ENCODE results near the gene FLG. TPM values are rescaled to one million over a fixed set of nuclear protein-coding genes. Genes with fewer than 3 reads are reported as not detected.
A peak's percentile ranks its signal among the peaks of the same experiment; 100 is the strongest.

Gene FLG
- 1 to 10 TPM in 1 of 5 donors, under 1 TPM in 1, not detected in 3; under 0.01 to 2.7 TPM for total RNA-seq
- polyA plus RNA-seq = under 1 TPM in 1 of 3 donors, not detected in 2; 0.05 TPM
- long read RNA-seq, donor 1 = 0 reads
- long read RNA-seq, donor 2 = 0 reads
- long read RNA-seq, donor 3 = 0 reads
- long read RNA-seq, donor 4 = 0 reads
- long read RNA-seq, donor 5 = 0 reads
- long read RNA-seq, donor 6 = 0 reads
- long read RNA-seq, donor 7 = 0 reads
- long read RNA-seq, donor 8 = 0 reads
- long read RNA-seq, donor 9 = 0 reads
- long read RNA-seq, donor 10 = 0 reads

DNA sequence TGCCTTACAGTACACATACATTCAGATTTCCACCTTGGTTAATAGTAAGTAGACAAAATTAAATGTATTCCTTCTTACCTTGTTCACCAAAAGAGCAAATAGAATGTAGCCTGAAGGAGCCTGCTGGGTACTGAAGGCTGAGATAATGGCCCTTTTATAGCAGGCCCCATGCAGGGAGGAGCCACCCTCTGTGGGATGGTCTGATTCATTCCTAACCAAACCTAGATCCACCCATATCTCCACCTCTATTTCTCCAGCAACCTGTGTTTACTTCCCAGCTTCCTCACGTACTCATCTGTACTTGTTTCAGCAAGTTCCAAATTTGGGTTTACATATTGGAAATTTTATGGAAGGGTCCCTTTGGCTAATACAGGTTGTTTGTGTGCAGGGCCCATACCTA lies at the start of gene FLG:
Gene FLG, minus strand, starts transcription at position 129 of the 400 bp plus-strand sequence. CDS start 9,783 bp downstream, outside the sequence.
- H3K4me3 ChIP-seq = no peak within 1 kb of the TSS
- no peaks in the 10 kb centered on the region for H3K4me1 ChIP-seq
- WGBS, 5 donors = 36 to 71% (median 59%) methylated on average over 1 of the region's 1 CpG
- no peak for TF ChIP-seq POLR2AphosphoS5 (IDR thresholded peaks at IDR 0.05)
- no peak for TF ChIP-seq POLR2A (IDR thresholded peaks at IDR 0.05)
- no peak for TF ChIP-seq EP300 (IDR thresholded peaks at IDR 0.05)
- TF ChIP-seq, protein P1, sequence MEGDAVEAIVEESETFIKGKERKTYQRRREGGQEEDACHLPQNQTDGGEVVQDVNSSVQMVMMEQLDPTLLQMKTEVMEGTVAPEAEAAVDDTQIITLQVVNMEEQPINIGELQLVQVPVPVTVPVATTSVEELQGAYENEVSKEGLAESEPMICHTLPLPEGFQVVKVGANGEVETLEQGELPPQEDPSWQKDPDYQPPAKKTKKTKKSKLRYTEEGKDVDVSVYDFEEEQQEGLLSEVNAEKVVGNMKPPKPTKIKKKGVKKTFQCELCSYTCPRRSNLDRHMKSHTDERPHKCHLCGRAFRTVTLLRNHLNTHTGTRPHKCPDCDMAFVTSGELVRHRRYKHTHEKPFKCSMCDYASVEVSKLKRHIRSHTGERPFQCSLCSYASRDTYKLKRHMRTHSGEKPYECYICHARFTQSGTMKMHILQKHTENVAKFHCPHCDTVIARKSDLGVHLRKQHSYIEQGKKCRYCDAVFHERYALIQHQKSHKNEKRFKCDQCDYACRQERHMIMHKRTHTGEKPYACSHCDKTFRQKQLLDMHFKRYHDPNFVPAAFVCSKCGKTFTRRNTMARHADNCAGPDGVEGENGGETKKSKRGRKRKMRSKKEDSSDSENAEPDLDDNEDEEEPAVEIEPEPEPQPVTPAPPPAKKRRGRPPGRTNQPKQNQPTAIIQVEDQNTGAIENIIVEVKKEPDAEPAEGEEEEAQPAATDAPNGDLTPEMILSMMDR (IDR thresholded peaks at IDR 0.05) = no peak
- H3K27me3 ChIP-seq = no peaks in the 10 kb centered on the region
- no peak for DNase-seq
- no peak within 1 kb of the TSS for H3K27ac ChIP-seq
- no peaks in the 10 kb centered on the region for H3K36me3 ChIP-seq
- no peaks in the 10 kb centered on the region for H3K9me3 ChIP-seq
- intact Hi-C loops (cut with DNase I; ENCODE audit: low total_unique reads) = no loop called here

- Histone ChIP-seq H3K36me3 (no peaks in the 10 kb centered on the region), H3K9me3 (peaks cover 0 to 8% (median 0%) of the 10 kb centered on the region in 4 donors), H3K27me3 (no peaks in the 10 kb centered on the region), H3K4me1 (no peaks in the 10 kb centered on the region), H3K27ac (no peak overlapping the region), H3K4me3 (no peak overlapping the region)
- intact Hi-C loops (cut with DNase I; ENCODE audit: low total_unique reads) = no loop called here
- no peak for DNase-seq
- TF ChIP-seq EP300 (IDR thresholded peaks at IDR 0.05) (no peak), POLR2AphosphoS5 (IDR thresholded peaks at IDR 0.05) (no peak), POLR2A (IDR thresholded peaks at IDR 0.05) (no peak)
- TF ChIP-seq, protein P1 (IDR thresholded peaks at IDR 0.05) = no peak
- WGBS, 5 donors = 54 to 65% (median 57%) methylated on average over 3 of the region's 3 CpGs
Measured at GRCh38 chr1:152374451-152374850, 49.4 kb upstream of the FLG start.

- 15 to 43% (median 35%) methylated on average over 1 of the region's 1 CpG for WGBS, 5 donors
- no peak for DNase-seq
- no peaks in the 10 kb centered on the region for H3K4me1 ChIP-seq
Measured at GRCh38 chr1:152372672-152373071, 47.6 kb upstream of the FLG start.

DNA sequence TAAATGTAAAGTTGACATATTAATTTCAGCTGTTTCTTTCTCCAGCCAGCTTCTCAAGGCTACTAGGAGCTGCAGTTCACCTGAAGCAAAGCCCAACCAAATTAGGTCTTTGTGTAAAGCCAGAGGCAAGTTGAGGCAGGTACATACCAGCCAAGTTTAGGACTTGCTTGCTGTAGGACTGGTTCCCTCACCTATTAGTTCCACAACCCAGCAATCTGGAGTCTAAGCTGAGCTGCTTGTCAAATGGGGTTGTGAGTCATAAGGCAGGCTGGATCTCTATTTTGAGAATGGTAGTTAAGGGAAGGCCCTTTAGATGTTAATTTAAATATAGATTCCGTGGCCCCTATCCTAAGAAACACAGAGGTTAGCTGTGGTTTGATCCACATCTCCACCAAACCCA lies 42.4 kb upstream of the FLG start:
- 21 to 44% (median 34%) methylated on average over 1 of the region's 1 CpG for WGBS, 5 donors
- intact Hi-C loops (cut with DNase I; ENCODE audit: low total_unique reads) = no loop called here
- peak in 1 of 2 donors; percentile 2 for DNase-seq
- H3K36me3 ChIP-seq = no peaks in the 10 kb centered on the region
- TF ChIP-seq POLR2A (IDR thresholded peaks at IDR 0.05) = no peak
- TF ChIP-seq POLR2AphosphoS5 (IDR thresholded peaks at IDR 0.05) = no peak
- TF ChIP-seq, protein P1 (IDR thresholded peaks at IDR 0.05) = no peak
- no peak for TF ChIP-seq EP300 (IDR thresholded peaks at IDR 0.05)
- no peaks in the 10 kb centered on the region for H3K4me1 ChIP-seq
- H3K9me3 ChIP-seq = peaks cover 0 to 21% (median 10%) of the 10 kb centered on the region in 4 donors
- peaks cover 0 to 5% (median 0%) of the 10 kb centered on the region in 3 donors for H3K27me3 ChIP-seq
- H3K27ac ChIP-seq = no peak overlapping the region
- H3K4me3 ChIP-seq = no peak overlapping the region

More at GRCh38 chr1:152372672-152373071, 47.6 kb upstream of the FLG start:
- no peaks in the 10 kb centered on the region for H3K36me3 ChIP-seq
- intact Hi-C loops (cut with DNase I; ENCODE audit: low total_unique reads) = no loop called here
- peaks cover 0 to 21% (median 8%) of the 10 kb centered on the region in 4 donors for H3K9me3 ChIP-seq
- H3K4me3 ChIP-seq = no peak overlapping the region
- H3K27me3 ChIP-seq = no peaks in the 10 kb centered on the region
- TF ChIP-seq EP300 (IDR thresholded peaks at IDR 0.05) = no peak
- TF ChIP-seq POLR2A (IDR thresholded peaks at IDR 0.05) = no peak
- TF ChIP-seq POLR2AphosphoS5 (IDR thresholded peaks at IDR 0.05) = no peak
- TF ChIP-seq, protein P1 (IDR thresholded peaks at IDR 0.05) = no peak
- no peak overlapping the region for H3K27ac ChIP-seq
